ENCODE measurements around the gene MMS22L.

The MMS22L gene

GRCh38 chr6:97176468-97176867 lies 106.5 kb downstream of the MMS22L start:
- H3K4me3 ChIP-seq (ENCODE audit: low read length, poor library complexity, severe bottlenecking) = no peak overlapping the region
- no peak overlapping the region for H3K9ac ChIP-seq (ENCODE audit: low read depth, low read length, poor library complexity, severe bottlenecking)
- H3K9me3 ChIP-seq (ENCODE audit: insufficient read depth, low read depth, low read length) = no peaks in the 10 kb centered on the region
- no peaks in the 10 kb centered on the region for H3K79me2 ChIP-seq (ENCODE audit: insufficient read depth, low read length)
- no peak for TF ChIP-seq CTCF (conservative IDR thresholded peaks at IDR 0.05; ENCODE audit: low read length)
- no peak for TF ChIP-seq EZH2phosphoT487 (IDR thresholded peaks at IDR 0.05; ENCODE audit: borderline replicate concordance)
- no peaks in the 10 kb centered on the region for H3K27me3 ChIP-seq (ENCODE audit: insufficient read depth, low read length, poor library complexity, severe bottlenecking)
- no peaks in the 10 kb centered on the region for H3K9me2 ChIP-seq (replicated peaks; ENCODE audit: low read depth, low read length)
- H4K20me1 ChIP-seq (ENCODE audit: insufficient read depth, low read length, poor library complexity, severe bottlenecking) = no peaks in the 10 kb centered on the region
- 0 out of 2 replicates have a peak, but pooled peaks cover under 1% of the 10 kb centered on the region for H3F3A ChIP-seq (ENCODE audit: low read depth)
- no peaks in the 10 kb centered on the region for H3K4me1 ChIP-seq (ENCODE audit: insufficient read depth, low read length, poor library complexity, severe bottlenecking)
- H3K4me2 ChIP-seq (ENCODE audit: low read depth, low read length, poor library complexity, severe bottlenecking) = no peak overlapping the region
- H3K36me3 ChIP-seq (ENCODE audit: insufficient read depth, low read length) = peaks cover 54% of the 10 kb centered on the region; the same call in 1 of the 2 replicates
- H2AFZ ChIP-seq (ENCODE audit: low read length) = no peak overlapping the region

GRCh38 chr6:97175806-97176205 lies 107.2 kb downstream of the MMS22L start:
- no peaks in the 10 kb centered on the region for H4K20me1 ChIP-seq (ENCODE audit: insufficient read depth, low read length, poor library complexity, severe bottlenecking)
- no peak overlapping the region for H2AFZ ChIP-seq (ENCODE audit: low read length)
- peaks cover 52% of the 10 kb centered on the region; the same call in 1 of the 2 replicates for H3K36me3 ChIP-seq (ENCODE audit: insufficient read depth, low read length)
- no peak overlapping the region for H3K4me3 ChIP-seq (ENCODE audit: low read length, poor library complexity, severe bottlenecking)
- no peaks in the 10 kb centered on the region for H3K9me2 ChIP-seq (replicated peaks; ENCODE audit: low read depth, low read length)
- TF ChIP-seq EZH2phosphoT487 (IDR thresholded peaks at IDR 0.05; ENCODE audit: borderline replicate concordance) = no peak
- no peak for TF ChIP-seq CTCF (conservative IDR thresholded peaks at IDR 0.05; ENCODE audit: low read length)
- no peaks in the 10 kb centered on the region for H3K27me3 ChIP-seq (ENCODE audit: insufficient read depth, low read length, poor library complexity, severe bottlenecking)
- no peaks in the 10 kb centered on the region for H3K79me2 ChIP-seq (ENCODE audit: insufficient read depth, low read length)
- no peaks in the 10 kb centered on the region for H3F3A ChIP-seq (ENCODE audit: low read depth)
- no peaks in the 10 kb centered on the region for H3K9me3 ChIP-seq (ENCODE audit: insufficient read depth, low read depth, low read length)
- no peak overlapping the region for H3K4me2 ChIP-seq (ENCODE audit: low read depth, low read length, poor library complexity, severe bottlenecking)
- H3K4me1 ChIP-seq (ENCODE audit: insufficient read depth, low read length, poor library complexity, severe bottlenecking) = no peaks in the 10 kb centered on the region
- H3K9ac ChIP-seq (ENCODE audit: low read depth, low read length, poor library complexity, severe bottlenecking) = no peak overlapping the region

GRCh38 chr6:97174471-97174870 lies 108.5 kb downstream of the MMS22L start:
- Histone ChIP-seq H3K79me2 (ENCODE audit: insufficient read depth, low read length) (no peaks in the 10 kb centered on the region), H2AFZ (ENCODE audit: low read length) (no peak overlapping the region), H3K4me1 (ENCODE audit: insufficient read depth, low read length, poor library complexity, severe bottlenecking) (no peaks in the 10 kb centered on the region), H3K9me3 (ENCODE audit: insufficient read depth, low read depth, low read length) (no peaks in the 10 kb centered on the region), H3K9me2 (replicated peaks; ENCODE audit: low read depth, low read length) (no peaks in the 10 kb centered on the region), H4K20me1 (ENCODE audit: insufficient read depth, low read length, poor library complexity, severe bottlenecking) (no peaks in the 10 kb centered on the region), H3K4me2 (ENCODE audit: low read depth, low read length, poor library complexity, severe bottlenecking) (no peak overlapping the region), H3F3A (ENCODE audit: low read depth) (no peaks in the 10 kb centered on the region), H3K27me3 (ENCODE audit: insufficient read depth, low read length, poor library complexity, severe bottlenecking) (no peaks in the 10 kb centered on the region), H3K9ac (ENCODE audit: low read depth, low read length, poor library complexity, severe bottlenecking) (no peak overlapping the region), H3K36me3 (ENCODE audit: insufficient read depth, low read length) (peaks cover 47% of the 10 kb centered on the region; the same call in 1 of the 2 replicates), H3K4me3 (ENCODE audit: low read length, poor library complexity, severe bottlenecking) (no peak overlapping the region)
- TF ChIP-seq EZH2phosphoT487 (IDR thresholded peaks at IDR 0.05; ENCODE audit: borderline replicate concordance) = no peak
- no peak for TF ChIP-seq CTCF (conservative IDR thresholded peaks at IDR 0.05; ENCODE audit: low read length)
